A673 (cell line): Measurements from ENCODE around the gene TESK2. TPM values are rescaled to one million over a fixed set of nuclear protein-coding genes. Genes with fewer than 3 reads are reported as not detected.
"Not testable (repeated sequence)": the region's sequence is repeated elsewhere in the genome, so short reads cannot be mapped to it uniquely, and the experiment has no call there.

Experiments
- BruUV-seq: library from RNA; stranded (reverse); fragments of 400-500 nt; replicated peaks from 2 replicates; lab custom pipeline; 2021; lab: Mats Ljungman, UMichigan
- CTCF ChIA-PET: fragments of 300-600 bp; sonication (Branson Sonifier 250); formaldehyde crosslinking; loops from one replicate; lab custom pipeline; 2022; ENCODE audit warnings: antibody characterized with exemption; lab: Charles Lee
- POLR2A ChIA-PET: fragments of 300-600 bp; sonication (Branson Sonifier 250); formaldehyde crosslinking; loops from one replicate; lab custom pipeline; 2022; ENCODE audit warnings: antibody characterized with exemption; ENCODE audit not compliant: low non-redundant PET; lab: Charles Lee
- DNase-seq: peaks from one replicate; pipeline ENCODE4 v3.0.0-alpha.2; 2015; ENCODE audit warnings: low spot score
- H3K27ac ChIP-seq: fragments of 200-600 bp; sonication (generic); 2 replicates; pipeline ENCODE4 v1.5.1; 2016; ENCODE audit warnings: mixed run types, low read depth, mild to moderate bottlenecking, mixed read lengths, antibody characterized with exemption, low read length; ENCODE audit not compliant: poor library complexity, severe bottlenecking
- H3K27me3 ChIP-seq: fragments of 200-600 bp; sonication (generic); replicated peaks from 2 replicates; pipeline ENCODE4 v1.6.1; 2017; ENCODE audit warnings: mixed run types, low read depth, mild to moderate bottlenecking, mixed read lengths, antibody characterized with exemption, low read length; ENCODE audit not compliant: insufficient read depth, poor library complexity
- H3K36me3 ChIP-seq: fragments of 200-600 bp; sonication (generic); 2 replicates; pipeline ENCODE4 v1.6.1; 2016; ENCODE audit warnings: mixed run types, mild to moderate bottlenecking, mixed read lengths, antibody characterized with exemption, low read length; ENCODE audit not compliant: insufficient read depth, poor library complexity, severe bottlenecking
- H3K4me1 ChIP-seq: fragments of 200-600 bp; sonication (generic); 2 replicates; pipeline ENCODE4 v1.6.1; 2017; ENCODE audit warnings: mixed run types, mild to moderate bottlenecking, mixed read lengths, antibody characterized with exemption, low read length; ENCODE audit not compliant: insufficient read depth, poor library complexity, severe bottlenecking
- H3K4me3 ChIP-seq: fragments of 200-600 bp; sonication (generic); 2 replicates; pipeline ENCODE4 v1.5.1; 2016; ENCODE audit warnings: low read depth, mixed run types, mild to moderate bottlenecking, mixed read lengths, low read length; ENCODE audit not compliant: poor library complexity, severe bottlenecking
- H3K9me3 ChIP-seq: fragments of 200-600 bp; sonication (generic); 2 replicates; pipeline ENCODE4 v1.6.1; 2016; ENCODE audit warnings: mixed run types, low read depth, mild to moderate bottlenecking, mixed read lengths, antibody characterized with exemption, low read length; ENCODE audit not compliant: poor library complexity, severe bottlenecking
- CTCF ChIP-seq: fragments of 300-800, 200-600 bp; sonication (generic); conservative IDR thresholded peaks from 2 replicates; pipeline ENCODE4 v1.5.1; 2017; ENCODE audit warnings: low read depth, mild to moderate bottlenecking, antibody characterized with exemption, low read length, moderate library complexity, mixed read lengths
- EZH2 ChIP-seq: fragments of 200-600 bp; sonication (generic); IDR thresholded peaks from 2 replicates; pipeline ENCODE4 v1.6.1; 2017; ENCODE audit warnings: borderline replicate concordance, low read depth, mild to moderate bottlenecking, mixed read lengths, antibody characterized with exemption, low read length; ENCODE audit not compliant: poor library complexity, severe bottlenecking
- intact Hi-C: fragments of 100-400 bp; cut with micrococcal nuclease; formaldehyde crosslinking; loops from one replicate; pipeline ENCODE4 v1.10.0; 2022; ENCODE audit not compliant: unreplicated experiment
- total RNA-seq: library from RNA; stranded (reverse); gene quantifications from 2 replicates; pipeline ENCODE4 v1.2.3, GENCODE V29; 2021

The TESK2 gene
- total RNA-seq, 1 experiment from 2014 or later: 0.75 TPM

- Histone ChIP-seq H3K27me3 (no peaks in the 10 kb centered on the region), H3K36me3 (no peaks in the 10 kb centered on the region), H3K4me1 (no peaks in the 10 kb centered on the region), H3K9me3 (no peaks in the 10 kb centered on the region), H3K27ac (no peak overlapping the region), H3K4me3 (no peak overlapping the region)
- no TSS peak for BruUV-seq
- intact Hi-C loops: no loop called here
- ChIA-PET CTCF (no interaction called here), POLR2A (no interaction called here)
- TF ChIP-seq CTCF (no peak), EZH2 (no peak)
- no peak for DNase-seq
Measured at GRCh38 chr1:45470306-45470798, 20.6 kb downstream of the TESK2 start.

GRCh38 chr1:45467353-45467752 lies 23.6 kb downstream of the TESK2 start:
- CTCF ChIA-PET, H3K4me1 ChIP-seq, H3K9me3 ChIP-seq, BruUV-seq, intact Hi-C loops, H3K4me3 ChIP-seq, H3K27me3 ChIP-seq, H3K27ac ChIP-seq, H3K36me3 ChIP-seq, POLR2A ChIA-PET, DNase-seq: not testable (repeated sequence)

GRCh38 chr1:45465277-45465676 lies 25.7 kb downstream of the TESK2 start:
- H3K27ac ChIP-seq: no peak overlapping the region
- BruUV-seq: no TSS peak
- no peaks in the 10 kb centered on the region for H3K27me3 ChIP-seq
- TF ChIP-seq CTCF (no peak), EZH2 (no peak)
- H3K4me1 ChIP-seq: no peaks in the 10 kb centered on the region
- H3K36me3 ChIP-seq: no peaks in the 10 kb centered on the region
- no peak for DNase-seq
- no peaks in the 10 kb centered on the region for H3K9me3 ChIP-seq
- H3K4me3 ChIP-seq: no peak overlapping the region
- ChIA-PET POLR2A (no interaction called here), CTCF (no interaction called here)
- intact Hi-C loops: no loop called here

- BruUV-seq: no TSS peak
- H3K4me1 ChIP-seq: no peaks in the 10 kb centered on the region
- POLR2A ChIA-PET: no interaction called here
Measured at GRCh38 chr1:45458894-45459293, 32.1 kb downstream of the TESK2 start.

More at GRCh38 chr1:45458894-45459293, 32.1 kb downstream of the TESK2 start:
- CTCF ChIA-PET: no interaction called here
- TF ChIP-seq CTCF (no peak), EZH2 (no peak)
- intact Hi-C loops: no loop called here
- DNase-seq: no peak
- Histone ChIP-seq H3K9me3 (no peaks in the 10 kb centered on the region), H3K27ac (no peak overlapping the region), H3K4me3 (no peak overlapping the region), H3K27me3 (no peaks in the 10 kb centered on the region), H3K36me3 (no peaks in the 10 kb centered on the region)
